ENCODE data around the gene CAMTA1.

- TF ChIP-seq EP300 (IDR thresholded peaks at IDR 0.05) = no peak
- TF ChIP-seq, protein P1, sequence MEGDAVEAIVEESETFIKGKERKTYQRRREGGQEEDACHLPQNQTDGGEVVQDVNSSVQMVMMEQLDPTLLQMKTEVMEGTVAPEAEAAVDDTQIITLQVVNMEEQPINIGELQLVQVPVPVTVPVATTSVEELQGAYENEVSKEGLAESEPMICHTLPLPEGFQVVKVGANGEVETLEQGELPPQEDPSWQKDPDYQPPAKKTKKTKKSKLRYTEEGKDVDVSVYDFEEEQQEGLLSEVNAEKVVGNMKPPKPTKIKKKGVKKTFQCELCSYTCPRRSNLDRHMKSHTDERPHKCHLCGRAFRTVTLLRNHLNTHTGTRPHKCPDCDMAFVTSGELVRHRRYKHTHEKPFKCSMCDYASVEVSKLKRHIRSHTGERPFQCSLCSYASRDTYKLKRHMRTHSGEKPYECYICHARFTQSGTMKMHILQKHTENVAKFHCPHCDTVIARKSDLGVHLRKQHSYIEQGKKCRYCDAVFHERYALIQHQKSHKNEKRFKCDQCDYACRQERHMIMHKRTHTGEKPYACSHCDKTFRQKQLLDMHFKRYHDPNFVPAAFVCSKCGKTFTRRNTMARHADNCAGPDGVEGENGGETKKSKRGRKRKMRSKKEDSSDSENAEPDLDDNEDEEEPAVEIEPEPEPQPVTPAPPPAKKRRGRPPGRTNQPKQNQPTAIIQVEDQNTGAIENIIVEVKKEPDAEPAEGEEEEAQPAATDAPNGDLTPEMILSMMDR (IDR thresholded peaks at IDR 0.05) = no peak
These were observed 667.8 kb downstream of the CAMTA1 start for GRCh38 chr1:7453038-7453437.

Data from upper lobe of left lung (tissue), 4 donors.